T1000 (cell line): Measurements from ENCODE around the gene PEX11G.
"Not testable (repeated sequence)": the region's sequence is repeated elsewhere in the genome, so short reads cannot be mapped to it uniquely, and the experiment has no call there.

Experiments
- DNase-seq: peaks from one replicate; lab custom pipeline; 2025; ENCODE audit warnings: mixed read lengths; lab: John Stamatoyannopoulos, UW

PEX11G gene

GRCh38 chr19:7433456-7433855 is 55.4 kb downstream of the PEX11G start:
- not testable (repeated sequence) for DNase-seq

- no peak for DNase-seq
These were observed 59.1 kb downstream of the PEX11G start for GRCh38 chr19:7429638-7430282.

- DNase-seq, result no peak
These were observed 60.2 kb downstream of the PEX11G start for GRCh38 chr19:7428651-7429113.

- DNase-seq, result no peak
These were observed 60.9 kb downstream of the PEX11G start for GRCh38 chr19:7427944-7428343.

- DNase-seq, result no peak
These were observed 61.8 kb downstream of the PEX11G start for GRCh38 chr19:7426986-7427385.
